NK-92 (cell line): Measurements from ENCODE around the gene CYP27A1.
"Not testable (repeated sequence)": the region's sequence is repeated elsewhere in the genome, so short reads cannot be mapped to it uniquely, and the experiment has no call there.

Experiments used
- DNase-seq: peaks from one replicate; lab custom pipeline; 2025; ENCODE audit not compliant: unreplicated experiment; lab: John Stamatoyannopoulos, UW

Gene CYP27A1

GRCh38 chr2:218772759-218773158, 9.2 kb upstream of the CYP27A1 start:
- not testable (repeated sequence) for DNase-seq

GRCh38 chr2:218773881-218774280, 8.1 kb upstream of the CYP27A1 start:
- no peak for DNase-seq

GRCh38 chr2:218776488-218776887, 5.5 kb upstream of the CYP27A1 start:
- no peak for DNase-seq

GRCh38 chr2:218777276-218777990, 4.5 kb upstream of the CYP27A1 start:
- DNase-seq: no peak

- no peak for DNase-seq
These were observed 1.9 kb upstream of the CYP27A1 start for GRCh38 chr2:218780046-218780445.

- DNase-seq: no peak
These were observed 876 bp upstream of the CYP27A1 start for GRCh38 chr2:218780851-218781690.

- no peak for DNase-seq
These were observed 539 bp downstream of the CYP27A1 start for GRCh38 chr2:218782528-218782844.

- no peak for DNase-seq
These were observed 1.7 kb downstream of the CYP27A1 start for GRCh38 chr2:218783688-218784087.

GRCh38 chr2:218785103-218785502, 3.2 kb downstream of the CYP27A1 start:
- DNase-seq: no peak

- DNase-seq: no peak
These were observed 4.2 kb downstream of the CYP27A1 start for GRCh38 chr2:218786133-218786532.

GRCh38 chr2:218788529-218789255, 6.7 kb downstream of the CYP27A1 start:
- no peak for DNase-seq

GRCh38 chr2:218792433-218792832, 10.5 kb downstream of the CYP27A1 start:
- no peak for DNase-seq

- no peak for DNase-seq
These were observed 14.7 kb downstream of the CYP27A1 start for GRCh38 chr2:218796691-218797090.

- no peak for DNase-seq
These were observed 17.0 kb downstream of the CYP27A1 start for GRCh38 chr2:218798767-218799504.

- no peak for DNase-seq
These were observed 18.0 kb downstream of the CYP27A1 start for GRCh38 chr2:218799990-218800389.

GRCh38 chr2:218802386-218802994, 20.5 kb downstream of the CYP27A1 start:
- DNase-seq: no peak

GRCh38 chr2:218804817-218805216, 22.9 kb downstream of the CYP27A1 start:
- DNase-seq: no peak

- no peak for DNase-seq
These were observed 23.7 kb downstream of the CYP27A1 start for GRCh38 chr2:218805627-218806026.

- no peak for DNase-seq
These were observed 24.5 kb downstream of the CYP27A1 start for GRCh38 chr2:218806346-218806978.

- DNase-seq: no peak
These were observed 25.7 kb downstream of the CYP27A1 start for GRCh38 chr2:218807626-218808025.
